Cerebellar cortex (tissue), 1 donor: ENCODE measurements around the gene MED31.
"Not testable (repeated sequence)": the region's sequence is repeated elsewhere in the genome, so short reads cannot be mapped to it uniquely, and the experiment has no call there.

Experiments used
- DNase-seq: peaks from one replicate; pipeline ENCODE4 v3.0.0-alpha.2; 2015; ENCODE audit warnings: low spot score

MED31 gene

GRCh38 chr17:6677158-6677831, 25.9 kb upstream of the MED31 start:
- no peak for DNase-seq

- DNase-seq = no peak
Measured at GRCh38 chr17:6676802-6677157, 25.4 kb upstream of the MED31 start.

DNA sequence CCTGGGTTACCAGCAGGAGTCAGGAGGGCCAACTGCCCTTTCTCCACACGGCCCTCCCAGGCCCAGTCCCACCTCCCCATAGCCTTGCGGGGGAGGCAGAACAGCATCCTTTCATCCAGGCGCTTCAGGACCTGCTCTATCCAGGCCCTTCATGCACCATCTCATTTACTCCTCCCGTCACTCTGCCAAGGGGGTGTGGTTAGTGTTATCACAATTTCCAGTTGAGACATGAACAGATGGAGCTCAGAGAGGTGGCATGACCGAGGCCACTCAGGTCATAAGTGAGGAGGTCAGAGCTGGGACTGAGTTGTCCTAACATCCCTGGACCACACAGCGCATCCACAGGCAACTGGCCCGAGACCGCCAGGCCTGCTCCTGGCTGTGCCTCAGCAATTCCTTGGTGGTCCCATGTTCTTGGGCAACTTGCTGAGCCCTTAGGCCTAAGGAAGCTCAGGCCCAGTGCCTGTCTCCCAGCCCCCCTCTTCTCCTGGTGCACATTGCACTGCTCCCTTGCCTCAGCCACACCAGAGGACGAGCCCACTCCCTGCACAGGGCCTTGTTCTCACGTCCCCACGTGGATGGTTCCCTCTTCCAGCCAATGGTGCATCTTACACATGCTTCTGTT, 23.9 kb upstream of the MED31 start:
- DNase-seq = no peak

GRCh38 chr17:6674586-6674985, 23.2 kb upstream of the MED31 start:
- no peak for DNase-seq

DNA sequence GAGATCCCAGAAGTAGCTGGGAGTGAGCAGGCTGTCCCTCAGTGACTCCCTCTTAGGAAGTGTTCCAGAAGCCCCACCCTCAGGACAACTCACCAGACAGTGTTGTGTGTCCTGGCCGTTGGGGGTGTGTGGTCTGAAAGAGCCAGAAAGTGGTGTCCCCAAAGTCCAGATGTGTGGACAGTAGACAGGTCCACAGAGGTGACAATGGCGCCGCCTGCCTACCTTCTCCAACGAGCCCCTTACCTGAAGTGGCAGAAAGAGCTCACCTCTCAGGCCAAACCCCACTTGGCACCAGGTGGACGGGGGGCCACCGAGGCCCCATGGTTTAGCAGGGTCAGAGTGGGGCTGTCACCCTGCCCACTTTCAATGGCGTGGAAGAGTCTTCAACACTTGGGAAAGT, 20.0 kb upstream of the MED31 start:
- no peak for DNase-seq

DNA sequence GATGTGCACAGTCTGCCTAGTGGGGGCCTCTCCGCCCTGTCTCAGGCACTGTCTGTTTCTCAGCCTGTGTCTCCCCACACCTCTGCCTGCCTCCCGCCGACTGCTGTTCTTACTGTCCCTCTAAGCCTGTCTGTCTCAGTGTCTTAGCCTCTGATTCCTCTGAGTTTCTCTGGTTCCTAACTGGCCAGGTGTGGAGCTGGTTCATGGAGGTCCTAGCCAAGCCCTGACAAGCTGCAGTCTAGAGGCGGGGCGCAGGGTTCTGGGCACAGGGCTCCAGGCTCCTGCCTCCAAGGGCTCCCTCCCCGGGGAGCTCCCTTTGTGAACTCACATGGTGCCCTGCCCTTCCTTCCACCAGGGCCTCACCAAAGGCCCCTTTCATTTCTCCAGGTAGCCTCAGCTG, 19.6 kb upstream of the MED31 start:
- DNase-seq = no peak

- DNase-seq = no peak
Measured at GRCh38 chr17:6670571-6670970, 19.2 kb upstream of the MED31 start.

- no peak for DNase-seq
Measured at GRCh38 chr17:6669479-6670212, 18.2 kb upstream of the MED31 start.

DNA sequence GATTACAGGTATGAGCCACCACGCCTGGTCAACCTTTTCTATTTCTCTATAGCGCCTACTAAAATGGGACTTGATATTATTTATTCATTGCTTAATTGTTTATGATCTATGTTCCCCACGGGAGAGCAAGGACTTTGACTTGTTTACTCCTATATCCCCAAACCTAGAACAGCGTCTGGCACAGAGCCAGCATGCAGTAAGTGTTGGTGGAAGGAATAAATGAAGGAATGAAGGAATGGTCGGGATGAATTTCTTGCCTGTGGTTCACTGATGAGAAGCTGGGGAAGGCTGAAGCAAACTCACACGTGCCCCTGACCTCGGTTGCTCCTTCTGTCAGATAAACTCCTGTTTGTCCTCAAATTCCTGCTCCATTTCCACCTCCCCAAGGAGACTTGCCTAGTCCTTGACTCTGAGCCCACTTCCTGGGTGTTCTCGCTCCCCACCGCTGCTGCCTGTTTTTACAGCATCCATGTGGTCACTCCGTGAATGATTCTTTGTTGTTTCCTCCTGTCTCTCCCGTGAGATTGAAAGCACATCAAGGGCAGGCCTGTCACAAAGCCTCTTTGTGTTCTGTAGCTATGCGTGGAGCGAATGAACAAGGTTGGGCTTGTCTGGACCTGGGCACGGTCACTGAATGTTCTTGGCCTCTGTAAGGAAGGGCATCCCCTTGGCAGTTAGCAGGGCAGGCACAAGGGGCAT, 17.5 kb upstream of the MED31 start:
- DNase-seq = no peak

GRCh38 chr17:6668219-6668618, 16.8 kb upstream of the MED31 start:
- no peak for DNase-seq

DNA sequence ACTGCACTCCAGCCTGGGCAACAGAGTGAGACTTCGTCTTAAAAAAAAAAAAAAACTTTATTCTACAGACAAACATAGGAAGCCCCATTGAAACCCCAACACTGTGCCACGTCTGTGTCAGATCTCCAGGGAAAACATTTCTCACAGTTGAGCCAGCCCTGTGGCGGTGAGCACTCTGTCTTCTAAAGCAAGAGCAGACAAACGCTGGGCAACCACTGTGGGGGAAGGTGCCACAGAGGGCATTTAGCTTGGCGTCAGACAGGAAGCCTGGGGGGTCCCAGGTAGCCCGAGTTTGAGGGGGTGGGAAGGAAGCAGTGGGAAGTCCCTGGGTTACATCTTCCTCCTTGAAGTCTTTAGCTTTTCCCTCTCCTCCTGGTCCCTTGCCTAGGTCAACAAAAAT, 16.1 kb upstream of the MED31 start:
- DNase-seq = no peak

DNA sequence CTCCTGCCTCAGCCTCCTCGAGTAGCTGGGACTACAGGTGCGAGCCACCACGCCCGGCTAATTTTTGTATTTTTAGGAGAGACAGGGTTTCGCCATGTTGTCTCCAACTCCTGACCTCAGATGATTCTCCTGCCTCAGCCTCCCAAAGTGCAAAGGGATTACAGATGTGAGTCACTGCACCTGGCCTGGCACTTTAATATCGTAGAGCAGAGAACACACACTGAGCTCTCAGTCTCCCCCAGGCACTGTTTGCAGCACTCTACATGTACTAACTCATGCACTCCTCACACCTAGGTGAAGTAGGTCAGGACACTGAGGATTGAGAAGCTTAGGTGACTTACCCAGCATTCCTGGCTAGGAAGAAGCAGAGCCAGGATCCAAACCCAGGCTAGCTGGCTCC, 15.2 kb upstream of the MED31 start:
- DNase-seq = no peak

DNA sequence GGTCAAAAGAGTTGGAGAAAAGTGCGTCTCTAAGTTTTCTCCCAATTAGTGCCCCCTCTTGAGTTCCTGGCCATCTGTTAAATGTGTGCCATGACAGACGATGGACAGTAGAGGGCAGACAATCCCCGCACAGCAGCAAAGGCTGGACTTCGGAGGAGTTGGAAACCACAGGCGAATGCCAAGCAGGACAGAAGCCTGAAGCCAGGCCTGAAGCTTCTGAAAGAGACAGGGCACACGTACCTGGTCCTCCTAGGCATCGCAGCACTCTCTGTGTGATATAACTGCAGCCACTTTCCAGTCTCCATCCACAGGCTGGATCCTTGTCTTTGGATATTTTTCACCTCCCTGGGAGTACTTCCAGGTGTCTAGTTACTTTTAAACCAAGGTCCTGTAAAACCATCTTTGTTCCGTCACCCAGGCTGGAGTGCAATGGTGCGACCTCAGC, 14.7 kb upstream of the MED31 start:
- DNase-seq = peak; percentile 88

DNA sequence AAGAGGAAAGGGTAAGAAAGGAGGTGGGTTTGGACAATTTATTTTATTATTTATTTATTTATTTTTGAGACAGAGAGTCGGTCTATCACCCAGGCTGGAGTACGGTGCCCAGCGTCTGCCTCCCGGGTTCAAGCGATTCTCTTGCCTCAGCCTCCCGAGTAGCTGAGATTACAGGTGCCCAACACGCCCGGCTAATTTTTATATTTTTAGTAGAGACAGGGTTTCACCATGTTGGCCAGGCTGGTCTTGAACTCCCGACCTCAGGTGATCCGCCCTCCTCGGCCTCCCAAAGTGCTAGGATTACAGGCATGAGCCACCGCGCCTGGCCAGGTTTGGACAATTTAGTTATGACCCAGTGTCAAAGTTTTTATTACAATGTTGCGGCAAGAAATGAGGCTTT, 11.8 kb upstream of the MED31 start:
- not testable (repeated sequence) for DNase-seq

DNA sequence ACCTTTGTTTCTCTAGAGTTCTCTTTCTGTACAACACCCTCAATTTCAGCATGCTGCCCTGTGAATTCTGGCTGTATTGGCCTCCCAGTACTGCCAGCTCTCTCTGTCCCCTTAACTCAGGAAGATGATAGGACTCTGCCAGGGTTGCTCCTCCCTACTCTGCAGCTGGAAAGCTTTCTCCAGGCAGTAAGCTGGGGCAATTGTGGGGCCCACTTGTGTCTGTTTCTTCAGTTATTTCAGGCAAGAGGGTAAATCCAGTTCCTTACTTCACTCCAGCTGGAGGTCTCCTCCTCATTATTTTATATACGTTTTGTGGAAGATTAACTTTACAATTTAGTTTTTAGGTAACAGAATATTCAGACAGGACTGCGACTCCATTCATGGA, 10.1 kb upstream of the MED31 start:
- no peak for DNase-seq

- DNase-seq = no peak
Measured at GRCh38 chr17:6660805-6661463, 9.5 kb upstream of the MED31 start.

DNA sequence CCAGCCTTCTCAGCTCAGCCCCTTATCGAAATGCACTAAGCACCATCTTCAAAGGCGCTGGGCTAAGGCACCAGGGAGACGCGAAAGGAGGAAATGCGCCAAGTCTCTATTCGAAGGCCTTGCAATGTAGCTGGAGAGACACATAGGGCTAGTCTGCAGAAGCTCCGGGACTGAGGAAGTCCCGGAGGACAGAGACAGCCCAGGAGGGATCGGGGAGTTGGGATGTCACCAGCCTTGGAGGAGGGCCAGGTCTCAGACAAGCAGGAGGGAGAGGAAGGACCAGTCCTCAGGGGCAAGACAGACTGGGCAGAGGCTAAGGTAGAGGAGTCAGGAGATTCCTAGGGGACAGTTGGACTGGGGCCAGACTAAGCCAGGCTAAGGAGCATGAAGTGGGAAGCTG, 8.7 kb upstream of the MED31 start:
- no peak for DNase-seq

- DNase-seq = not testable (repeated sequence)
Measured at GRCh38 chr17:6658411-6658810, 7.0 kb upstream of the MED31 start.

GRCh38 chr17:6657633-6658287, 6.4 kb upstream of the MED31 start:
- no peak for DNase-seq

- not testable (repeated sequence) for DNase-seq
Measured at GRCh38 chr17:6656797-6657632, 5.6 kb upstream of the MED31 start.
